SK-N-SH treated with all-trans-retinoic acid at 6 μM for 48 hours (cell line): ENCODE data around the gene UGT1A4.

ENCODE experiments used
- ARNTL ChIP-seq: fragments of 450-650 bp; formaldehyde crosslinking; IDR thresholded peaks from 2 replicates; pipeline ENCODE4 v1.5.0; 2020; ENCODE audit warnings: low read depth, mild to moderate bottlenecking, moderate library complexity, borderline replicate concordance
- ESRRG ChIP-seq: fragments of 250-450 bp; sonication (Bioruptor Pico); IDR thresholded peaks from 2 replicates; pipeline ENCODE4 v1.6.1; 2021; ENCODE audit warnings: mild to moderate bottlenecking
- ISL1 ChIP-seq: fragments of 250-450 bp; sonication (Bioruptor Pico); IDR thresholded peaks from 2 replicates; pipeline ENCODE4 v2.1.2; 2022; ENCODE audit warnings: mild to moderate bottlenecking, moderate library complexity
- PPARA ChIP-seq: fragments of 250-450 bp; sonication (Bioruptor Pico); IDR thresholded peaks from 2 replicates; pipeline ENCODE4 v1.5.0; 2020; ENCODE audit warnings: mild to moderate bottlenecking, borderline replicate concordance
- RARB ChIP-seq: fragments of 250-450 bp; sonication (Bioruptor Pico); IDR thresholded peaks from 2 replicates; pipeline ENCODE4 v1.8.0; 2021; ENCODE audit warnings: mild to moderate bottlenecking, moderate library complexity
- ZC3H10 ChIP-seq: fragments of 250-450 bp; sonication (Bioruptor Pico); IDR thresholded peaks from 2 replicates; pipeline ENCODE4 v1.5.1; 2021; ENCODE audit warnings: mild to moderate bottlenecking, moderate library complexity
- ZNF8 ChIP-seq: fragments of 450-650 bp; formaldehyde crosslinking; IDR thresholded peaks from 2 replicates; pipeline ENCODE4 v1.5.0; 2020; ENCODE audit warnings: mild to moderate bottlenecking, moderate library complexity
- TF ChIP-seq, protein P1 (sequence below): fragments of 250-450 bp; sonication (Bioruptor Pico); IDR thresholded peaks from 2 replicates; pipeline ENCODE4 v1.8.0; 2020; ENCODE audit warnings: mild to moderate bottlenecking, moderate library complexity, borderline replicate concordance
- TF ChIP-seq, protein P2 (sequence below): fragments of 250-450 bp; sonication (Bioruptor Pico); IDR thresholded peaks from 2 replicates; pipeline ENCODE4 v1.8.0; 2021; ENCODE audit warnings: low read depth, mild to moderate bottlenecking, moderate library complexity, borderline replicate concordance
- TF ChIP-seq, protein P3 (sequence below): fragments of 250-450 bp; sonication (Bioruptor Pico); IDR thresholded peaks from 2 replicates; pipeline ENCODE4 v1.5.0; 2020; ENCODE audit warnings: mild to moderate bottlenecking, moderate library complexity

DNA sequence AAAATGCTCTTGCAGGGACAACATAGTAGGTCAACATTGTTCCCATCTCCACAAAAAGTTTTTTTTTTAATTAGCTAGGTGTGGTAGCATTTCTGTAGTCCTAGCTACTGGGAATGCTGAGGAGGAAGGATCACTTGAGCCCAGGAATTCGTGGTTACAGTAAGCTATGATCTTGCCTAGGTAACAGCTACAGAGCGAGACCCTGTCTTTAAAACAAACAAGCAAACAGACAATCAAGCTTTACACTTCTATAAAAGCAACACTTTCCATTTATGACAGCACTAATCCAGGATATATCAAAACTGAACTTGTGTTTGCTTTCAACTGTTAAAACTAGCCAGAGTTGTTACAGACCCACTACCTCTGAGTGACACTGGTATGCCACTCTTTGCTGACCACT is 22.3 kb downstream of the UGT1A4 start:
- TF ChIP-seq, protein P1, sequence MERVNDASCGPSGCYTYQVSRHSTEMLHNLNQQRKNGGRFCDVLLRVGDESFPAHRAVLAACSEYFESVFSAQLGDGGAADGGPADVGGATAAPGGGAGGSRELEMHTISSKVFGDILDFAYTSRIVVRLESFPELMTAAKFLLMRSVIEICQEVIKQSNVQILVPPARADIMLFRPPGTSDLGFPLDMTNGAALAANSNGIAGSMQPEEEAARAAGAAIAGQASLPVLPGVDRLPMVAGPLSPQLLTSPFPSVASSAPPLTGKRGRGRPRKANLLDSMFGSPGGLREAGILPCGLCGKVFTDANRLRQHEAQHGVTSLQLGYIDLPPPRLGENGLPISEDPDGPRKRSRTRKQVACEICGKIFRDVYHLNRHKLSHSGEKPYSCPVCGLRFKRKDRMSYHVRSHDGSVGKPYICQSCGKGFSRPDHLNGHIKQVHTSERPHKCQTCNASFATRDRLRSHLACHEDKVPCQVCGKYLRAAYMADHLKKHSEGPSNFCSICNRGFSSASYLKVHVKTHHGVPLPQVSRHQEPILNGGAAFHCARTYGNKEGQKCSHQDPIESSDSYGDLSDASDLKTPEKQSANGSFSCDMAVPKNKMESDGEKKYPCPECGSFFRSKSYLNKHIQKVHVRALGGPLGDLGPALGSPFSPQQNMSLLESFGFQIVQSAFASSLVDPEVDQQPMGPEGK (CRISPR knock-in tag), result no peak
- TF ChIP-seq, protein P2, sequence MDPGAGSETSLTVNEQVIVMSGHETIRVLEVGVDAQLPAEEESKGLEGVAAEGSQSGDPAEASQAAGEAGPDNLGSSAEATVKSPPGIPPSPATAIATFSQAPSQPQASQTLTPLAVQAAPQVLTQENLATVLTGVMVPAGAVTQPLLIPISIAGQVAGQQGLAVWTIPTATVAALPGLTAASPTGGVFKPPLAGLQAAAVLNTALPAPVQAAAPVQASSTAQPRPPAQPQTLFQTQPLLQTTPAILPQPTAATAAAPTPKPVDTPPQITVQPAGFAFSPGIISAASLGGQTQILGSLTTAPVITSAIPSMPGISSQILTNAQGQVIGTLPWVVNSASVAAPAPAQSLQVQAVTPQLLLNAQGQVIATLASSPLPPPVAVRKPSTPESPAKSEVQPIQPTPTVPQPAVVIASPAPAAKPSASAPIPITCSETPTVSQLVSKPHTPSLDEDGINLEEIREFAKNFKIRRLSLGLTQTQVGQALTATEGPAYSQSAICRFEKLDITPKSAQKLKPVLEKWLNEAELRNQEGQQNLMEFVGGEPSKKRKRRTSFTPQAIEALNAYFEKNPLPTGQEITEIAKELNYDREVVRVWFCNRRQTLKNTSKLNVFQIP (CRISPR knock-in tag), result no peak
- TF ChIP-seq ESRRG (CRISPR knock-in tag) (no peak), PPARA (CRISPR knock-in tag) (no peak), ISL1 (CRISPR knock-in tag) (no peak), ZC3H10 (CRISPR knock-in tag) (no peak), ZNF8 (no peak), ARNTL (CRISPR knock-in tag) (no peak), RARB (CRISPR knock-in tag) (no peak)
- TF ChIP-seq, protein P3, sequence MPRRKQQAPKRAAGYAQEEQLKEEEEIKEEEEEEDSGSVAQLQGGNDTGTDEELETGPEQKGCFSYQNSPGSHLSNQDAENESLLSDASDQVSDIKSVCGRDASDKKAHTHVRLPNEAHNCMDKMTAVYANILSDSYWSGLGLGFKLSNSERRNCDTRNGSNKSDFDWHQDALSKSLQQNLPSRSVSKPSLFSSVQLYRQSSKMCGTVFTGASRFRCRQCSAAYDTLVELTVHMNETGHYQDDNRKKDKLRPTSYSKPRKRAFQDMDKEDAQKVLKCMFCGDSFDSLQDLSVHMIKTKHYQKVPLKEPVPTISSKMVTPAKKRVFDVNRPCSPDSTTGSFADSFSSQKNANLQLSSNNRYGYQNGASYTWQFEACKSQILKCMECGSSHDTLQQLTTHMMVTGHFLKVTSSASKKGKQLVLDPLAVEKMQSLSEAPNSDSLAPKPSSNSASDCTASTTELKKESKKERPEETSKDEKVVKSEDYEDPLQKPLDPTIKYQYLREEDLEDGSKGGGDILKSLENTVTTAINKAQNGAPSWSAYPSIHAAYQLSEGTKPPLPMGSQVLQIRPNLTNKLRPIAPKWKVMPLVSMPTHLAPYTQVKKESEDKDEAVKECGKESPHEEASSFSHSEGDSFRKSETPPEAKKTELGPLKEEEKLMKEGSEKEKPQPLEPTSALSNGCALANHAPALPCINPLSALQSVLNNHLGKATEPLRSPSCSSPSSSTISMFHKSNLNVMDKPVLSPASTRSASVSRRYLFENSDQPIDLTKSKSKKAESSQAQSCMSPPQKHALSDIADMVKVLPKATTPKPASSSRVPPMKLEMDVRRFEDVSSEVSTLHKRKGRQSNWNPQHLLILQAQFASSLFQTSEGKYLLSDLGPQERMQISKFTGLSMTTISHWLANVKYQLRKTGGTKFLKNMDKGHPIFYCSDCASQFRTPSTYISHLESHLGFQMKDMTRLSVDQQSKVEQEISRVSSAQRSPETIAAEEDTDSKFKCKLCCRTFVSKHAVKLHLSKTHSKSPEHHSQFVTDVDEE (CRISPR knock-in tag), result no peak
